Suprapubic skin (tissue), 4 donors: ENCODE measurements around the gene ETFA. TPM values are rescaled to one million over a fixed set of nuclear protein-coding genes. Genes with fewer than 3 reads are reported as not detected.

Source experiments
- DNase-seq, 2 donors: peaks; one replicate each; pipeline ENCODE4 v3.0.0-alpha.2; 2019; ENCODE audit warnings: low spot score in 2 of 2
- H3K27ac ChIP-seq: fragments of 200-600 bp; sonication (generic); one replicate; pipeline ENCODE4 v1.5.1; 2019
- H3K27me3 ChIP-seq: fragments of 200-600 bp; sonication (generic); one replicate; pipeline ENCODE4 v1.5.1; 2019
- H3K36me3 ChIP-seq: fragments of 200-600 bp; sonication (generic); one replicate; pipeline ENCODE4 v1.5.1; 2019
- H3K4me1 ChIP-seq: fragments of 200-600 bp; sonication (generic); one replicate; pipeline ENCODE4 v1.5.1; 2019
- H3K4me3 ChIP-seq: fragments of 200-600 bp; sonication (generic); one replicate; pipeline ENCODE4 v1.5.1; 2019; ENCODE audit warnings: mild to moderate bottlenecking
- H3K9me3 ChIP-seq: fragments of 200-600 bp; sonication (generic); one replicate; pipeline ENCODE4 v1.5.1; 2019
- CTCF ChIP-seq, 2 donors: fragments of 200-600 bp in 1 of 2; fragments of 450-650 bp in 1 of 2; sonication (generic) in 1 of 2; IDR thresholded peaks; one replicate each; pipeline ENCODE4 v1.5.1; 2016 to 2019; ENCODE audit warnings: antibody characterized with exemption in 2 of 2, mild to moderate bottlenecking in 1 of 2, moderate library complexity in 1 of 2
- EP300 ChIP-seq: sonication (generic); formaldehyde crosslinking; IDR thresholded peaks from one replicate; pipeline ENCODE4 v1.6.1; 2017; ENCODE audit warnings: antibody characterized with exemption
- POLR2A ChIP-seq, 2 donors: fragments of 450-650 bp; IDR thresholded peaks; one replicate each; pipeline ENCODE4 v1.6.1; 2017; ENCODE audit warnings: antibody characterized with exemption in 2 of 2, mild to moderate bottlenecking in 2 of 2, moderate library complexity in 2 of 2
- POLR2AphosphoS5 ChIP-seq, 3 donors: sonication (generic); formaldehyde crosslinking; IDR thresholded peaks; one replicate each; pipeline ENCODE4 v1.6.1; 2017; ENCODE audit warnings: antibody characterized with exemption in 3 of 3
- WGBS: methylation state at CpG from one replicate; pipeline ENCODE4 v1.1.5; 2018; 5-methylcytosine and 5-hydroxymethylcytosine counted together
- total RNA-seq, 4 donors: library from RNA; depleted of rRNA; stranded (reverse); fragments of >200 nt; gene quantifications; one replicate each; pipeline ENCODE4 v1.1.0, GENCODE V29; 2016

Gene ETFA
- total RNA-seq, 4 donors from 2014 or later, result 63.6 to 90.1 (median 85.1) TPM

DNA sequence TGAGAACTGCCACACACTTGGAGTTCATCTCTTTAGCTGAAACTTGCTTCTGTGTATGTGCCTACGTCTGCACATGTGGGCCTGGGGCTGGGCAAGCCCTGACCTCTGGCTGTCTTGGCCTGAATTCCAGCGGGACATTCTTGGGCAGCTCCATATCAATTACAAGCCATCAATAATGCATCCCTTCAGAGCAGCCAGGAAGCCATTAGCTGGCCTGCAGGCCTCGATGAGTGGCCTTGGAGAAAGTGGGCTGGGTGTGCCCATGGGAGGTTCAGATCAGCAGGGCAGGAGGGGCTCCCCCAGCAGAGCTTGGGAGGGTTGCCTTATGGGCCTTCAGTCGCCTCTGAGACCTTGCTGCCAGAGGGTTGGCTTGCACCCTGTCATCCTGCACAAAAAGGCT is 124.1 kb downstream of the ETFA start:
- no peak for DNase-seq
- H3K27me3 ChIP-seq, result peaks cover 3% of the 10 kb centered on the region
- H3K27ac ChIP-seq, result no peak overlapping the region
- H3K4me3 ChIP-seq, result no peak overlapping the region
- no peaks in the 10 kb centered on the region for H3K36me3 ChIP-seq
- H3K4me1 ChIP-seq, result peaks cover 32% of the 10 kb centered on the region
- TF ChIP-seq EP300 (no peak), POLR2AphosphoS5 (IDR thresholded peaks at IDR 0.05) (no peak), POLR2A (IDR thresholded peaks at IDR 0.05) (no peak), CTCF (IDR thresholded peaks at IDR 0.05) (no peak)
- 84% methylated on average over 3 of the region's 4 CpGs for WGBS
- no peaks in the 10 kb centered on the region for H3K9me3 ChIP-seq

GRCh38 chr15:76185716-76186115 is 125.6 kb downstream of the ETFA start:
- Histone ChIP-seq H3K27ac (no peak overlapping the region), H3K4me3 (no peak overlapping the region), H3K4me1 (peaks cover 24% of the 10 kb centered on the region), H3K27me3 (no peaks in the 10 kb centered on the region), H3K9me3 (no peaks in the 10 kb centered on the region), H3K36me3 (no peaks in the 10 kb centered on the region)
- DNase-seq, result no peak
- TF ChIP-seq POLR2AphosphoS5 (IDR thresholded peaks at IDR 0.05) (no peak), CTCF (IDR thresholded peaks at IDR 0.05) (peak in 1 of 2 donors; percentile 61), EP300 (no peak), POLR2A (IDR thresholded peaks at IDR 0.05) (no peak)
- WGBS, result 62% methylated on average over 3 of the region's 3 CpGs

DNA sequence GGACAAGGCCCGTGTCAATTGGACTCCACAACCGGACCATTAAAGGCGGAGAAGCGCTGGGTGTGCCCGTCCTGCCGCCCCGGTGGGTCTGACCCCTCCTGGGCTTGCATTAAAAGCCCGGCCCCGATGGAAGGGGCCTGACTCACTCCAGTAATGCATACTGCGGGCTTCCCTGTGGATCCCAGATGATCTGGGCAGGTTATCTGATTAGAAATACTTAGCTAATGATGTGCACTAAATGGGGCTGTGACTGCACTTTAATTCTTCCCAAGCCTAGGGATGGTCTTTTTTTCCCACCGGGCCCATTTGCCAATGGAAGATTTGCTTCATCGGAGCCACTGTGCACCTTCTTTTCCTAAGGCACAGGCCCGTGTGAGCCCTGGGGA is 126.6 kb downstream of the ETFA start:
- no peak overlapping the region for H3K27ac ChIP-seq
- no peaks in the 10 kb centered on the region for H3K27me3 ChIP-seq
- 65% methylated on average over 11 of the region's 13 CpGs for WGBS
- TF ChIP-seq CTCF (IDR thresholded peaks at IDR 0.05) (no peak), POLR2A (IDR thresholded peaks at IDR 0.05) (no peak), POLR2AphosphoS5 (IDR thresholded peaks at IDR 0.05) (no peak), EP300 (no peak)
- peaks cover 16% of the 10 kb centered on the region for H3K4me1 ChIP-seq
- DNase-seq, result no peak
- no peaks in the 10 kb centered on the region for H3K9me3 ChIP-seq
- no peaks in the 10 kb centered on the region for H3K36me3 ChIP-seq
- no peak overlapping the region for H3K4me3 ChIP-seq

DNA sequence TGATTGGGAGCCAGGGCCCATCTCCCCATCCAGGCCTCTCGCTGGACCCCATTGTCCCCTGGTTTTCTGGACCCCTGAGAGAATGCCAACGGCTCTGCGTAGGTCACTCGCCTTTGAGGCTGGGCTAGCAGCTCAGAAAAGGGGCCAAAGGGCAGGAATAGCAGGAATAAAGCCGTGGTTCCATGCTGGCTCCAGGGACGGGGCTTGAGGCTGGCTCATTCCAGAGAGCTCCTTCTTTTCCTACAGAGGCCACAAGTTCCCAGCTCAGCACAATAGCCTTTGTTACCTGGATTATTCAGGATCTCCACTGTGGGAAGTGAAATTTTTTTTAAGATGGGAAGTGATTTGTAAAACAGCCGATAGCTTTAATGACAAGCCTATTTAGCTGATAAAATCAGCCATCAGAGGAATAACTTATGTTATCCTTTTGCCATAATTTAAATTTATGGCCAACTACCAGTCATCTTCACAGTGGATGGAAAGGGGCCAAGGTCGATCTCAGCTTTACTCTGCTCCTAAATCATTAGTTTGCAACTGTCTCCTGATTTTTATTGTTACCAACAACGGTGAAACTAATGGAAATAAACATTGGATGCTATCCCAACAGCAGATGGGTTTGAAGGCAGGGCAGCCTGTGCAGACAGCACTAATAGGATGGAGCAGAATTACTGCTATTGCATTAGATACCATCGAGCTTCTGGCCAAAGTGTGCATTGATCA is 127.2 kb downstream of the ETFA start:
- 55% methylated on average over 10 of the region's 10 CpGs for WGBS
- no peak overlapping the region for H3K27ac ChIP-seq
- no peak for TF ChIP-seq POLR2A (IDR thresholded peaks at IDR 0.05)
- TF ChIP-seq POLR2AphosphoS5 (IDR thresholded peaks at IDR 0.05), result no peak
- TF ChIP-seq CTCF (IDR thresholded peaks at IDR 0.05), result no peak
- TF ChIP-seq EP300, result no peak
- H3K27me3 ChIP-seq, result no peaks in the 10 kb centered on the region
- no peaks in the 10 kb centered on the region for H3K36me3 ChIP-seq
- H3K4me3 ChIP-seq, result no peak overlapping the region
- H3K4me1 ChIP-seq, result peaks cover 18% of the 10 kb centered on the region
- H3K9me3 ChIP-seq, result no peaks in the 10 kb centered on the region
- DNase-seq, result no peak

- no peaks in the 10 kb centered on the region for H3K9me3 ChIP-seq
- 95% methylated on average over 9 of the region's 9 CpGs for WGBS
- H3K4me1 ChIP-seq, result peaks cover 35% of the 10 kb centered on the region
- H3K36me3 ChIP-seq, result no peaks in the 10 kb centered on the region
- DNase-seq, result no peak
- no peak overlapping the region for H3K4me3 ChIP-seq
- H3K27ac ChIP-seq, result peak overlapping the region; percentile 62
- no peaks in the 10 kb centered on the region for H3K27me3 ChIP-seq
- TF ChIP-seq POLR2AphosphoS5 (IDR thresholded peaks at IDR 0.05), result no peak
- TF ChIP-seq EP300, result no peak
- no peak for TF ChIP-seq CTCF (IDR thresholded peaks at IDR 0.05)
- no peak for TF ChIP-seq POLR2A (IDR thresholded peaks at IDR 0.05)
Measured at GRCh38 chr15:76181705-76182107, 129.6 kb downstream of the ETFA start.
